Body of pancreas (tissue), 4 donors: Measurements from ENCODE around the gene KCNK17. TPM values are rescaled to one million over a fixed set of nuclear protein-coding genes. Genes with fewer than 3 reads are reported as not detected.

Experiments used
- ATAC-seq: fragments of 150-250 bp; one replicate; pipeline ENCODE4 v1.9.1; 2016
- DNase-seq, 4 donors: peaks; one replicate each; pipeline ENCODE4 v3.0.0-alpha.2; 2019
- H3K27ac ChIP-seq, 4 donors: fragments of 200-600 bp; sonication (generic); 1 replicate in 3 of 4; 2 replicates in 1 of 4; pipeline versions ENCODE4 v1.5.1 to v1.6.1; 2016 to 2019; ENCODE audit warnings: mild to moderate bottlenecking in 1 of 4, mixed read lengths in 1 of 4, moderate library complexity in 1 of 4
- H3K27me3 ChIP-seq, 2 donors: fragments of 200-600 bp; sonication (generic); one replicate each; pipeline ENCODE4 v1.6.0; 2016; ENCODE audit warnings: mild to moderate bottlenecking in 1 of 2
- H3K36me3 ChIP-seq, 2 donors: fragments of 200-600 bp; sonication (generic); replicated peaks in 1 of 2; 2 replicates each; pipeline ENCODE4 v1.5.1; 2016; ENCODE audit warnings: low read depth in 2 of 2; ENCODE audit not compliant: insufficient read depth in 1 of 2
- H3K4me1 ChIP-seq: fragments of 200-600 bp; sonication (generic); one replicate; pipeline ENCODE4 v1.6.0; 2016
- H3K4me3 ChIP-seq, 2 donors: fragments of 200-600 bp; sonication (generic); 1 replicate in 1 of 2; 2 replicates in 1 of 2; pipeline ENCODE4 v1.5.1; 2016 to 2019
- H3K9me3 ChIP-seq, 3 donors: fragments of 200-600 bp; sonication (generic); 1 replicate in 2 of 3; 2 replicates in 1 of 3; pipeline ENCODE4 v1.5.1; 2016
- POLR2A ChIP-seq, 3 donors: fragments of 450-650 bp; IDR thresholded peaks; one replicate each; pipeline ENCODE4 v1.6.1; 2016; ENCODE audit warnings: antibody characterized with exemption in 3 of 3, mild to moderate bottlenecking in 2 of 3
- WGBS, 2 donors: methylation state at CpG; one replicate each; pipeline ENCODE4 v1.1.5; 2017; 5-methylcytosine and 5-hydroxymethylcytosine counted together
- intact Hi-C: fragments of 100-400 bp; cut with DNase I; formaldehyde crosslinking; loops from one replicate; pipeline ENCODE4 v1.15.1; 2023
- total RNA-seq, 2 donors: library from RNA; depleted of rRNA; stranded (reverse); fragments of >200 nt; gene quantifications; one replicate each; pipeline ENCODE4 v1.1.0, GENCODE V29; 2016
- TF ChIP-seq, protein P1 (sequence below), 7 experiments: fragments of 450-650 bp in 4 of 7; fragments of 200-600 bp in 3 of 7; sonication (generic) in 3 of 7; IDR thresholded peaks; one replicate each; pipeline ENCODE4 v1.5.1; 2016 to 2019; ENCODE audit warnings: antibody characterized with exemption in 7 of 7

The KCNK17 gene
- total RNA-seq, 2 donors from 2014 or later, result 1.6 to 2.3 TPM

DNA sequence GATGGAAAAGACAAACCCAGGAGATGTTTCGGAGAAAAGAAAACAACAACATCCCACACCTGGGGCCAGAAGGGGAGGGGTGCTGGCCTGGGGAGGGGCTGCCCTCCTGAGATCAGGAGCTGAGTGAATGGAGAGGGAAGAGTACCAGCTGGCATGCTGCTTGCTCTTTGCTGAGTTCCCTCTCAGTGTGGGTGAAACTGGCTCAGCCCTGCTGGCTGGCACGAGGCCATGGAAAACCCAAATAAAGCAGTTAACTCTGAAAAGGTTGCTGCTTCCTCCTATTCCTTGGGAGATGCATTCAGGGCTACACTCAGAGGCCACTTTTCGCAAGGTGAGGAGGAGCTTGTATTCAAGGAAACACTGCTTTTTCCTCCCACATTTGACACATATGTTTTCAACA is 16.3 kb upstream of the KCNK17 start:
- intact Hi-C loops, result no loop called here
- 54 to 66% methylated on average over 3 of the region's 3 CpGs for WGBS, 2 donors
- H3K27me3 ChIP-seq, result no peaks in the 10 kb centered on the region
- no peaks in the 10 kb centered on the region for H3K9me3 ChIP-seq
- no peaks in the 10 kb centered on the region for H3K36me3 ChIP-seq
- no peak overlapping the region for H3K4me3 ChIP-seq
- ATAC-seq, result no peak
- TF ChIP-seq POLR2A (IDR thresholded peaks at IDR 0.05), result no peak
- TF ChIP-seq, protein P1, sequence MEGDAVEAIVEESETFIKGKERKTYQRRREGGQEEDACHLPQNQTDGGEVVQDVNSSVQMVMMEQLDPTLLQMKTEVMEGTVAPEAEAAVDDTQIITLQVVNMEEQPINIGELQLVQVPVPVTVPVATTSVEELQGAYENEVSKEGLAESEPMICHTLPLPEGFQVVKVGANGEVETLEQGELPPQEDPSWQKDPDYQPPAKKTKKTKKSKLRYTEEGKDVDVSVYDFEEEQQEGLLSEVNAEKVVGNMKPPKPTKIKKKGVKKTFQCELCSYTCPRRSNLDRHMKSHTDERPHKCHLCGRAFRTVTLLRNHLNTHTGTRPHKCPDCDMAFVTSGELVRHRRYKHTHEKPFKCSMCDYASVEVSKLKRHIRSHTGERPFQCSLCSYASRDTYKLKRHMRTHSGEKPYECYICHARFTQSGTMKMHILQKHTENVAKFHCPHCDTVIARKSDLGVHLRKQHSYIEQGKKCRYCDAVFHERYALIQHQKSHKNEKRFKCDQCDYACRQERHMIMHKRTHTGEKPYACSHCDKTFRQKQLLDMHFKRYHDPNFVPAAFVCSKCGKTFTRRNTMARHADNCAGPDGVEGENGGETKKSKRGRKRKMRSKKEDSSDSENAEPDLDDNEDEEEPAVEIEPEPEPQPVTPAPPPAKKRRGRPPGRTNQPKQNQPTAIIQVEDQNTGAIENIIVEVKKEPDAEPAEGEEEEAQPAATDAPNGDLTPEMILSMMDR (IDR thresholded peaks at IDR 0.05), result no peak
- no peak overlapping the region for H3K27ac ChIP-seq
- DNase-seq, result peak in 3 of 4 donors; percentile 55 to 64 (median 56)
- H3K4me1 ChIP-seq, result peaks cover 8% of the 10 kb centered on the region

DNA sequence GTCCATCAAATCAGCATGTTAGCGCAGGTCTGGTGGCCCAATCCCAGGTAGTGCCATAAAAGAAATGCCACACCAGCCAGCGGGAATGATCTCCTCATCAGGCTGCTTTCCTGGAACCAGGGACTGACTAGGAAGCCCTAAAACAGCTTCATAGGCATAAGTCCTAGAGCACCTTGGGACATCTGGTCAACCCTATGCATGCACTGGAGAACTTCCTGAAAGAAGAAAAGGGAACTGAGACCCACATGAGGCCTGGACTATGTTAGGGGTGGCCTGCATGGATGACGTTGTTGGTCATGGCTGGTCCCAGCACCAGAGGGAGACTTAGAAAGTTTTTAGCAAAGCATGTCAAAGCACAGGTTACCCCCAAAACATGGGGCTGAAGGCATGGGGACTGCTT is 15.8 kb upstream of the KCNK17 start:
- Histone ChIP-seq H3K27me3 (no peaks in the 10 kb centered on the region), H3K4me3 (no peak overlapping the region), H3K9me3 (no peaks in the 10 kb centered on the region), H3K36me3 (no peaks in the 10 kb centered on the region), H3K27ac (no peak overlapping the region), H3K4me1 (peaks cover 8% of the 10 kb centered on the region)
- no peak for ATAC-seq
- intact Hi-C loops, result no loop called here
- WGBS, 2 donors, result 84 to 86% methylated on average over 3 of the region's 3 CpGs
- DNase-seq, result no peak
- TF ChIP-seq, protein P1 (IDR thresholded peaks at IDR 0.05), result no peak
- TF ChIP-seq POLR2A (IDR thresholded peaks at IDR 0.05), result no peak

DNA sequence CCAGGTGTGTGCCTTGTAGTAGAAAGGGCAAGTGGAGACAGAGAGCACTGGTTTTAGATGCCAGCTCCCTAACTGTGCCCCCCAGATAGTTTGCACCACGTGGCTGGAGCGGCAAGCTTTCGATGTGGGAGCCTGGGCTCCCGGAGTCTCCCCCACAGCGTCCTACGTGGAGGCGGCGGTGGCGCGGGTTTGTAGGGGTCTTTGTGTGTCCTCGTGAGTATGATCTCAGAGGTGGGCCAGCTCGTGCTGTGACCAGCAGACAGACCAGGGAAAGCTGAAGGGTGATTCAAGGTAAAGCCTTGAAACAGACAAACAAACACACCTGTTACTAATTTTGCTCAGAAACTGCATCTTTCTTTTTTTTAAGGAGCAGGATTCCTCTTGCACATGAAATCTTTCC is 13.8 kb upstream of the KCNK17 start:
- ATAC-seq, result no peak
- no peak overlapping the region for H3K27ac ChIP-seq
- intact Hi-C loops, result no loop called here
- H3K4me3 ChIP-seq, result no peak overlapping the region
- no peaks in the 10 kb centered on the region for H3K9me3 ChIP-seq
- H3K4me1 ChIP-seq, result peaks cover 8% of the 10 kb centered on the region
- H3K27me3 ChIP-seq, result no peaks in the 10 kb centered on the region
- WGBS, 2 donors, result 85 to 90% methylated on average over 10 to 12 of the region's 12 CpGs
- TF ChIP-seq POLR2A (IDR thresholded peaks at IDR 0.05), result no peak
- TF ChIP-seq, protein P1 (IDR thresholded peaks at IDR 0.05), result no peak
- H3K36me3 ChIP-seq, result no peaks in the 10 kb centered on the region
- no peak for DNase-seq

DNA sequence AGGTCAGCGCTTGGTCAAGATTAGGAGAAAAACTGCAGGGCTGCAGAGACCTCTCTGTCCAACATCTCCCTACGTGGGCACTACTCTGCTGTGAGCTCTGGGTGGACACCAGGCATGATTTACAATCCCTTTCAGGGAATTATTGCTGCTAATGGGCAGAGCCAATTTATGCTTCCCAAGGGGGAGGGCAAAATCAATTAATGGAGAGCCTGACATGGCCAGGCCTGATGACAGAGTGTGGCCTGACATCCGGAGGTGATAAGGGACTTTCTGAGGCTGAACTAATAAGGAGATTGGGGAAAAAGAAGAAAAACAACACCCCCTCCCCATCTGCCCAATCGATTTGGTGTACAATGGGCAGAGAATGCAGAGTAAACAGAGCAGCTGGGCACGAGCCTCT is 13.3 kb upstream of the KCNK17 start:
- TF ChIP-seq, protein P1 (IDR thresholded peaks at IDR 0.05), result no peak
- no peak for TF ChIP-seq POLR2A (IDR thresholded peaks at IDR 0.05)
- Histone ChIP-seq H3K27ac (no peak overlapping the region), H3K27me3 (no peaks in the 10 kb centered on the region), H3K4me3 (no peak overlapping the region), H3K4me1 (peaks cover 8% of the 10 kb centered on the region), H3K9me3 (no peaks in the 10 kb centered on the region), H3K36me3 (no peaks in the 10 kb centered on the region)
- WGBS, 2 donors, result 47 to 53% methylated on average over 5 of the region's 5 CpGs
- no peak for ATAC-seq
- intact Hi-C loops, result no loop called here
- no peak for DNase-seq

DNA sequence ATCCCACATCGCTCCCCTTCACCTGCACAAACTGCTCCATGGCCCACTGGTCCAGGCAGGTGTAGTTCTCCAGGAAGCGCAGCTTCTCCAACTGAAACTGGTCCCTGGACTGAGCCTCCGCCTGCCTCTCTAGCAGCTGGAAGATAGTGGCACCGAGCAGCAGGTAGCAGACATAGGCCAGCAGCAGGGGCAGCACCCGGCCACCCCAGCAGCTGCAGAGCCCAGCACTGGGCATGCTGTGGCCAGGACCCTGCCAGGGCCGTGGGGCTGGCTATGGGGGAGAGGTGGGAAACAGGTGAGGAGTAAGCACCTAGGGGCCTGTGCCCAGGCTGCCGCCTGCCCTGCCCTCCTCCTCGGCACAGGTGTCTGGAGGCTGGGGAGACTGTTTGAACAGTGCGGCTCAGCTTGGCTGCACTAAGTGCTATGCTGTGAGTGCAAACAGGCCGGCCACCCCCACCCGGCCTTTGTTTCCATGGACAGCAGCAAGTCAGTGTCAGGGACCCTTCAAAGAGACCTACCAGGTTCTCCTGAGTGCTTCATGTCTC is 8.2 kb upstream of the KCNK17 start, which contains the start of gene KCNK16:
Gene KCNK16, minus strand, starts transcription at position 397 of the 545 bp plus-strand sequence. Its CDS starts 162 bp downstream, at position 235.
- H3K4me3 ChIP-seq, result no peak within 1 kb of the TSS
- DNase-seq, result peak in 1 of 4 donors; percentile 44

More for the DNA sequence above, 8.2 kb upstream of the KCNK17 start, which contains the start of gene KCNK16:
- no peaks in the 10 kb centered on the region for H3K9me3 ChIP-seq
- no peak for ATAC-seq
- H3K36me3 ChIP-seq, result no peaks in the 10 kb centered on the region
- peaks cover 7% of the 10 kb centered on the region for H3K4me1 ChIP-seq
- intact Hi-C loops, result no loop called here
- H3K27me3 ChIP-seq, result no peaks in the 10 kb centered on the region
- TF ChIP-seq, protein P1 (IDR thresholded peaks at IDR 0.05), result no peak
- TF ChIP-seq POLR2A (IDR thresholded peaks at IDR 0.05), result peak in 1 of 3 donors; percentile 14
- H3K27ac ChIP-seq, result no peak within 1 kb of the TSS
- 82 to 100% methylated on average over 1 to 11 of the region's 11 CpGs for WGBS, 2 donors
